Omental fat pad (tissue), 4 donors: ENCODE measurements around the gene KAT6B. TPM values are rescaled to one million over a fixed set of nuclear protein-coding genes. Genes with fewer than 3 reads are reported as not detected.

Experiments used
- ATAC-seq: fragments of 150-250 bp; one replicate; pipeline ENCODE4 v1.9.1; 2016; ENCODE audit warnings: mild to moderate bottlenecking, moderate library complexity; ENCODE audit not compliant: low FRiP score
- DNase-seq: peaks from one replicate; pipeline ENCODE4 v3.0.0-alpha.2; 2019; ENCODE audit warnings: low spot score
- total RNA-seq, 4 donors: library from RNA; depleted of rRNA; stranded (reverse); fragments of >200 nt; gene quantifications; one replicate each; pipeline ENCODE4 v1.1.0, GENCODE V29; 2016
- TF ChIP-seq, protein P1 (sequence below), 3 donors: fragments of 450-650 bp; IDR thresholded peaks; one replicate each; pipeline ENCODE4 v1.5.1; 2016 to 2017; ENCODE audit warnings: antibody characterized with exemption in 3 of 3, mild to moderate bottlenecking in 3 of 3, moderate library complexity in 2 of 3

Gene KAT6B
- total RNA-seq, 4 donors from 2014 or later: 32.2 to 50.3 (median 37.6) TPM

DNA sequence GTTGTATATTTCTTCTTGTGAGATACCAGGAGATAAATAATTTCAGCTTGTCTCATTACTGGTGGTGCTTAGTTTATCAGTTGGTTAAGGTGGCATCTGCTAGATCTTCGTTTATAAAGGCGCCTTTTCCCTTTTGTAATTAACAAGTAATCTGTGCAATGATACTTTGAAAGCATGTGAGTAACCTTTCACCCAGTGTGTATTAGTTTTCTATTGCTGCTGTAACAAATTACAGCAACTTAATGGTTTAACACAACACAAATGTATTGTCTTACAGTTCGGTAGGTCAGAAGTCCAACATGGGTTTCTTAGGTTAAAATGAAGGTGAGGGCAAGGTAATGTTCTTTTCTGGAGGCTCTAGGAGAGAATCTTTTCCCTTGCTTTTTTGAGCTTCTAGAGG lies 30.5 kb downstream of the KAT6B start:
- TF ChIP-seq, protein P1, sequence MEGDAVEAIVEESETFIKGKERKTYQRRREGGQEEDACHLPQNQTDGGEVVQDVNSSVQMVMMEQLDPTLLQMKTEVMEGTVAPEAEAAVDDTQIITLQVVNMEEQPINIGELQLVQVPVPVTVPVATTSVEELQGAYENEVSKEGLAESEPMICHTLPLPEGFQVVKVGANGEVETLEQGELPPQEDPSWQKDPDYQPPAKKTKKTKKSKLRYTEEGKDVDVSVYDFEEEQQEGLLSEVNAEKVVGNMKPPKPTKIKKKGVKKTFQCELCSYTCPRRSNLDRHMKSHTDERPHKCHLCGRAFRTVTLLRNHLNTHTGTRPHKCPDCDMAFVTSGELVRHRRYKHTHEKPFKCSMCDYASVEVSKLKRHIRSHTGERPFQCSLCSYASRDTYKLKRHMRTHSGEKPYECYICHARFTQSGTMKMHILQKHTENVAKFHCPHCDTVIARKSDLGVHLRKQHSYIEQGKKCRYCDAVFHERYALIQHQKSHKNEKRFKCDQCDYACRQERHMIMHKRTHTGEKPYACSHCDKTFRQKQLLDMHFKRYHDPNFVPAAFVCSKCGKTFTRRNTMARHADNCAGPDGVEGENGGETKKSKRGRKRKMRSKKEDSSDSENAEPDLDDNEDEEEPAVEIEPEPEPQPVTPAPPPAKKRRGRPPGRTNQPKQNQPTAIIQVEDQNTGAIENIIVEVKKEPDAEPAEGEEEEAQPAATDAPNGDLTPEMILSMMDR (IDR thresholded peaks at IDR 0.05): no peak
- no peak for DNase-seq
- no peak for ATAC-seq

DNA sequence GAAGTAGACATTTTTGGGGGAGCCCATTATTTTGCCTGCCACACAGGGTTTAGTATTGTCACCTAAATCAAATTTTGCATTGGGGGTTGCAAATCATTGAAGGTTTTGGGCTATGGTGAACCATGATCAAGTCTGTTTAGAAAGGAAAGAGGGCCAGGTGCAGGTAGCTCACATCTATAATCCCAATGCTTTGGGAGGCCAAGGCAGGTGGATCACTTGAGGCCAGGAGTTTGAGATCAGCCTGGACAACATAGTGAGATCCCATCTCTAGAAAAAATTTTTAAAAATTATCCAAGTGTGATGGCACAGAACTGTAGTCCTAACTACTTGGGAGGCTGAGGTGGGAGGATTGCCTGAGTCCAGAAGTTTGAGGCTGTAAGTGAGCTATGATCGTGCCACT lies 31.2 kb downstream of the KAT6B start:
- ATAC-seq (no peak), DNase-seq (no peak)
- TF ChIP-seq, protein P1 (IDR thresholded peaks at IDR 0.05): no peak

DNA sequence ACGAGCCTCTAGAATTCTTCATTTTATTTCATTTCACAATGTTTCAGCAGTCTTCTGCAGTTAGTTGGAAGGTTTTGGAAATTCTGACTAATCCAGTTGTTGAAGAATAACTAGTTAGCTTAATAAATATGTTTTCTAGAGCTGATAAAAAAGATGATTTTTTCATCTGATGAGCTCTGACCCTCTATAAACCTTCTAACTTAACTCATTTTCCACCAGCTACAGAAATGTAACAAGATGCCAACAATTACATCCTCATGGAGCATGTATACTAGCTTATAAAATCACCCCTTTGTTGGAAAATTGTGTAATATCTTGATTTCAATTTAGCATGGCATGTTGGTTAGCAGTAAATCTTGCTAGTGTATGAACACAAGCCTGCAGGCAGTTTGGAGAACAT lies 33.1 kb downstream of the KAT6B start:
- DNase-seq (no peak), ATAC-seq (no peak)
- TF ChIP-seq, protein P1 (IDR thresholded peaks at IDR 0.05): no peak

DNA sequence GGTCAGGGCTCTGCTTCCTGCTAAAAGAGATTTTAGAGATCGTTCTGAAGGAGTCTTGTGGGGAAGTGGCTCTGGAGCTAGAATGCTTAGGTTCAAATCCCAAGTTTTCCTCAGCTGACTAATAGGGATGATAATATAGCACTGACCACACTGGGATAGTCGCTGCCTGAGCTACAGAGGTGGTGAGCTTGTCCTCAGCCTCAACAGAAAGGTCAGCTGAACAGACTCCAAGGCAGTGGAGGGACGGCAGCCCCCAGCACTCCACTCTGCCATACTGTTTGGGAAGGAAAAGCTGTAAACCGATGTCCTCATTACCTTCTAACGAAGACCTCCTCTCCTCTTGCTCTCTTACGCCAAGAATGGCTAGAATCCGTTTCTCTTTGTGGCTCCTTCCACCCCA lies 36.2 kb downstream of the KAT6B start:
- ATAC-seq: no peak
- DNase-seq: no peak
- TF ChIP-seq, protein P1 (IDR thresholded peaks at IDR 0.05): no peak

DNA sequence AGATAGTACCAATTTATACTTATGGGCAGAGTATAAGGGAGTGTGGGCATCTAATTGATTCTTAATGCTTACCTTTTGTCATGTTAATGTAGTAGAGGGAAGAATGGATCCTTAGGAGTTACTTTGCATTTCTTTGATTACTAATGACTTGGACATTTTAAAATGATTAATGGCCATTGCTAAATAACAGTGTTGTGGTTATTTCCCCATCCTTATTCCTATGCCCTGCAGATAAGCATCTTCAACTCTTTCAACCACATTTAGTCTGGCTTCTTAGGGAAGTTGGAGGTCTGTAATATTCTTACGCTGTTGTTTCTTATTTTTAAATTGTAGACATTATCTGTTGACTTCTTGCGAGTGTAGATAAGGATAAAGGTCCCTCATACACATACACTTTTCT lies 37.2 kb downstream of the KAT6B start:
- ATAC-seq (no peak), DNase-seq (no peak)
- TF ChIP-seq, protein P1 (IDR thresholded peaks at IDR 0.05): no peak

DNA sequence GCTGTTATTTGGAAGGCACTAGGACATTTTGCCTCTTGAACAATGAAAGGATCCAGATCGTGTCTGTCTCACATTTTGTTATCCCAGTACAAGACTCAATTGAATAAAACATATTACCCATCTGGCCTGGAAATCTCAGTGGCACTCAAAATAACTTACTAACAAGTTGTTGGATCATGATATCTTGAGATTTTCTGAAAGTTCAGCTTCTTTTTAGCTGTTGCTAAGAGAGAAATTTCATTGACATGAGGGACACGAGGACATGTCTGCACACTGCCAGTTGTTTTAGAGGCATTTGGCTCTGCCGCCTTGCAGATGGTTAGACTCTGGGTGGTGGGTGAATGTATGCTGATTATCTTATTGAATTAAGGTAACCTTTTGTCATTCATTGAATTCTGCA lies 41.0 kb downstream of the KAT6B start:
- TF ChIP-seq, protein P1 (IDR thresholded peaks at IDR 0.05): no peak
- DNase-seq (no peak), ATAC-seq (no peak)

DNA sequence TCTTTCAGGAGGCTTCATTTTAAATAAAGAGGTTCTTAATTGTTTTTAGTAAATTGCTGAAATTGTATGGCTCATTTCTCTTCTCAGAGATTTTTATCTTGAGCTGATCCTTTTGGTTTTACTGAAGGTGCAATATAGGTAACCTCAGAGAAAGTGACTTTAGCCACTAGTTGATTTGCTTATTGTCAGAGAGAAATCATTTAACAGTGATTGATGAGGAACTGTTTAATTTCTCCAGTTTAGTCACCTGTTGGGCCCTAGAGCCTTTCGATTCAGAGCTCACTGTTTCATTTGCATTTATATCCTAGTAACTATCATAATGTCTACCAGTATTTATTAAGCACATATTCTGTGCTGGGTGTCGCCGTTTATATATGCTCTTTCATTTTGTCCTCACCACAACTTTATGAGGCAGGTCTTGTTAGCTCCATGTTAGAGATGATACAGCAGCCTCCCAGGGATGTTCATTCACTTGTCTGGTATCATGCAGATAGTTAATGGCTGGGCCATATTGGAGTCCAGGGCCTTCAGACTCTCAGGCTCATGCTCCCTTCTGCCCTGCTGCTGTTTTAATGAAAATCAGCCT lies 42.1 kb downstream of the KAT6B start:
- ATAC-seq (no peak), DNase-seq (no peak)
- TF ChIP-seq, protein P1 (IDR thresholded peaks at IDR 0.05): no peak
